Tibial nerve (tissue), 4 donors: Measurements from ENCODE around the gene CAB39. TPM values are rescaled to one million over a fixed set of nuclear protein-coding genes. Genes with fewer than 3 reads are reported as not detected.

Experiments
- DNase-seq, 2 donors: peaks; one replicate each; pipeline ENCODE4 v3.0.0-alpha.2; 2019; ENCODE audit warnings: low spot score in 2 of 2
- H3K27ac ChIP-seq, 4 donors: fragments of 200-600 bp; sonication (generic) in 3 of 4; one replicate each; pipeline ENCODE4 v1.5.1; 2017 to 2019; ENCODE audit warnings: mild to moderate bottlenecking in 1 of 4
- H3K27me3 ChIP-seq, 2 donors: fragments of 200-600 bp; sonication (generic) in 1 of 2; one replicate each; pipeline versions ENCODE4 v1.5.1 to v1.6.0; 2017 to 2019
- H3K36me3 ChIP-seq, 3 donors: fragments of 200-600 bp; sonication (generic); one replicate each; pipeline ENCODE4 v1.5.1; 2018 to 2019
- H3K4me1 ChIP-seq, 4 donors: fragments of 200-600 bp; sonication (generic) in 3 of 4; one replicate each; pipeline ENCODE4 v1.5.1; 2017 to 2019
- H3K4me3 ChIP-seq, 4 donors: fragments of 200-600 bp; sonication (generic) in 3 of 4; one replicate each; pipeline ENCODE4 v1.5.1; 2017 to 2019; ENCODE audit warnings: mild to moderate bottlenecking in 1 of 4, moderate library complexity in 1 of 4
- H3K9me3 ChIP-seq, 4 donors: fragments of 200-600 bp; sonication (generic) in 3 of 4; one replicate each; pipeline ENCODE4 v1.5.1; 2017 to 2019
- EP300 ChIP-seq, 2 donors: sonication (generic); formaldehyde crosslinking; IDR thresholded peaks; one replicate each; pipeline ENCODE4 v1.6.1; 2017; ENCODE audit warnings: antibody characterized with exemption in 2 of 2, mild to moderate bottlenecking in 1 of 2
- POLR2A ChIP-seq, 2 donors: fragments of 450-650 bp; IDR thresholded peaks; one replicate each; pipeline ENCODE4 v1.6.1; 2017; ENCODE audit warnings: antibody characterized with exemption in 2 of 2, mild to moderate bottlenecking in 2 of 2, moderate library complexity in 2 of 2
- WGBS, 2 donors: methylation state at CpG; one replicate each; pipeline ENCODE4 v1.1.5; 2018; 5-methylcytosine and 5-hydroxymethylcytosine counted together
- total RNA-seq, 4 donors: library from RNA; depleted of rRNA; stranded (reverse); fragments of >200 nt; gene quantifications; one replicate each; pipeline ENCODE4 v1.1.0, GENCODE V29; 2016
- TF ChIP-seq, protein P1 (sequence below), 5 experiments: fragments of 200-600 bp in 3 of 5; fragments of 450-650 bp in 2 of 5; sonication (generic) in 3 of 5; IDR thresholded peaks; one replicate each; pipeline ENCODE4 v1.5.1; 2016 to 2019; ENCODE audit warnings: antibody characterized with exemption in 5 of 5, mild to moderate bottlenecking in 3 of 5, moderate library complexity in 2 of 5

The CAB39 gene
- total RNA-seq, 4 donors from 2014 or later, result 60.0 to 82.2 (median 69.7) TPM

DNA sequence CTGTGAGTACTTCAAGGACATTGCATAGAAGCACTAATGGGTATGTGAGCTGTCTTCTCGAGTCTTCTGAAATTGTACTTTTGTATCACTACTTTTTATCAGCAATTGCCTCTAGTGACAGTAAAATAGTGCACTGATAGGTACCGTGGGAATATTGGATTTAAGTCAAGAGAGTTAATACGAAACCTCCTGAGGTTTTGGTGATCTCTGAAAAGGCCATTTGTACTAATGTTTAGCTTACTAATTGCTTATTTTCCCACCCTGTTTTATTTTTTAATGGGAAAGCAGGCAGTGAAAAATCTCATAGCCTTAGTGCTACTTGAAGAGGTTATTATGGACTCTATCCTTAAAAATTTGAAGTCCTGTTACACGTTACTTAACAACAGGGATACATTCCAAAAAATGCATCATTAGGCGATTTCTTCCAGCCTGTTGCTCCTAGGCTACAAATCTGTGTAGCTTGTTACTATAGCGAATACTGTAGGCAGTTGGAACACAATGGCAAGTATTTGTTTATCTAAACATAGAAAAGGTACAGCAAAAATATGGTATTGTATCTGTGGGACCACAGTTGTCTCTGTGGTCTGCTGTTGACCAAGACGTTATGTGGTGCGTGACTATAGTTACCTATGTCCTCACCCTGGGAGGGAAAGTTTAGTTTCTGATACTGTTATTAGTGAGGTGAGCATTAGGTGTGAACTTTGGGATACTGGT is 65.9 kb downstream of the CAB39 start:
- 86 to 87% methylated on average over 8 of the region's 8 CpGs for WGBS, 2 donors
- no peaks in the 10 kb centered on the region for H3K27me3 ChIP-seq
- peaks cover 0 to 9% (median 0%) of the 10 kb centered on the region in 3 donors for H3K36me3 ChIP-seq
- DNase-seq, result no peak
- peaks cover 0 to 34% (median 3%) of the 10 kb centered on the region in 4 donors for H3K4me1 ChIP-seq
- H3K9me3 ChIP-seq, result no peaks in the 10 kb centered on the region
- H3K4me3 ChIP-seq, result no peak overlapping the region
- TF ChIP-seq POLR2A (IDR thresholded peaks at IDR 0.05) (no peak), EP300 (IDR thresholded peaks at IDR 0.05) (no peak)
- TF ChIP-seq, protein P1, sequence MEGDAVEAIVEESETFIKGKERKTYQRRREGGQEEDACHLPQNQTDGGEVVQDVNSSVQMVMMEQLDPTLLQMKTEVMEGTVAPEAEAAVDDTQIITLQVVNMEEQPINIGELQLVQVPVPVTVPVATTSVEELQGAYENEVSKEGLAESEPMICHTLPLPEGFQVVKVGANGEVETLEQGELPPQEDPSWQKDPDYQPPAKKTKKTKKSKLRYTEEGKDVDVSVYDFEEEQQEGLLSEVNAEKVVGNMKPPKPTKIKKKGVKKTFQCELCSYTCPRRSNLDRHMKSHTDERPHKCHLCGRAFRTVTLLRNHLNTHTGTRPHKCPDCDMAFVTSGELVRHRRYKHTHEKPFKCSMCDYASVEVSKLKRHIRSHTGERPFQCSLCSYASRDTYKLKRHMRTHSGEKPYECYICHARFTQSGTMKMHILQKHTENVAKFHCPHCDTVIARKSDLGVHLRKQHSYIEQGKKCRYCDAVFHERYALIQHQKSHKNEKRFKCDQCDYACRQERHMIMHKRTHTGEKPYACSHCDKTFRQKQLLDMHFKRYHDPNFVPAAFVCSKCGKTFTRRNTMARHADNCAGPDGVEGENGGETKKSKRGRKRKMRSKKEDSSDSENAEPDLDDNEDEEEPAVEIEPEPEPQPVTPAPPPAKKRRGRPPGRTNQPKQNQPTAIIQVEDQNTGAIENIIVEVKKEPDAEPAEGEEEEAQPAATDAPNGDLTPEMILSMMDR (IDR thresholded peaks at IDR 0.05), result no peak
- H3K27ac ChIP-seq, result no peak overlapping the region

DNA sequence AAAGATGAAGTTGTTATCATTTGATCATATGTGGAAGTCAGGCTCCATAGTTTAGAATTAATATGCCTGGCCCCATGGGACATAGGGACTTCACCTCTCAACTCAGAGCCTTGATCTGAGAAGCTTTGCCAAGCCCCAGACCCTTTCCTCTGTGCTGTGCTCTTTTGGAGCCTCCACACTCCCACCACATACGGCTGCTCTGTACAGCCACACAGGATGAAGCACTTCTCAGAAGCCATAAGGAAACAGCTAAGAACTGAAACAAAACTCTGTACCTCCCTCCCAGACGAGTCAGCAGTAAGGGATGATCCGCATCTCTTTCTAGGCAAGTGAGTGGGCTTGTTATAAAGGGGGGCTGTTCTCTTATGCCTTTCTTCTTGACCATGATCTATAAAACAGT is 66.5 kb downstream of the CAB39 start:
- Histone ChIP-seq H3K36me3 (peaks cover 0 to 12% (median 0%) of the 10 kb centered on the region in 3 donors), H3K4me1 (peaks cover 0 to 28% (median 3%) of the 10 kb centered on the region in 4 donors), H3K27me3 (no peaks in the 10 kb centered on the region), H3K9me3 (no peaks in the 10 kb centered on the region), H3K27ac (no peak overlapping the region), H3K4me3 (no peak overlapping the region)
- no peak for DNase-seq
- 56 to 58% methylated on average over 3 of the region's 3 CpGs for WGBS, 2 donors
- TF ChIP-seq POLR2A (IDR thresholded peaks at IDR 0.05) (no peak), EP300 (IDR thresholded peaks at IDR 0.05) (no peak)
- TF ChIP-seq, protein P1 (IDR thresholded peaks at IDR 0.05), result no peak

DNA sequence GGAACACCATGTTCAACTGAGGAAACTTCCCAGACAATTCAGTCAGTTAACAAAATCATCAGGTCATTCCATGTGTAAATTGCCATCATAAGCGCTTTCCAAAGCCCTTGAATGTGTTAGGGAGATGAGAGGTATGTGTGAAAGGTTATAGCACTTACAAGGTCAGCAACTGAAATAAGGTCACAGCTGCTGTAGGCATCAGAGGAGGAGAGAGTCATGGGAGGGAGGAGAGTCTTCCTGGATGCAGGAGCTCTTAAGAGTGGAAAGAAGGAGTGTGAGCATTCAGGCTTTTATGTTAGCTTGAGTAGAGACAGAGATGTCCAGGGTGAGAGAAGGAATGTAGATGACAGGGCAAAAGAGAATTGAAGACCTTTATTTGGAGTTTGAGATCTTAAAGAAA is 67.0 kb downstream of the CAB39 start:
- Histone ChIP-seq H3K4me3 (no peak overlapping the region), H3K27ac (no peak overlapping the region), H3K4me1 (peaks cover 0 to 23% (median 3%) of the 10 kb centered on the region in 4 donors), H3K27me3 (no peaks in the 10 kb centered on the region), H3K36me3 (peaks cover 0 to 12% (median 0%) of the 10 kb centered on the region in 3 donors), H3K9me3 (no peaks in the 10 kb centered on the region)
- 72 to 86% methylated on average over 1 of the region's 1 CpG for WGBS, 2 donors
- no peak for DNase-seq
- TF ChIP-seq EP300 (IDR thresholded peaks at IDR 0.05) (no peak), POLR2A (IDR thresholded peaks at IDR 0.05) (no peak)
- TF ChIP-seq, protein P1 (IDR thresholded peaks at IDR 0.05), result no peak

DNA sequence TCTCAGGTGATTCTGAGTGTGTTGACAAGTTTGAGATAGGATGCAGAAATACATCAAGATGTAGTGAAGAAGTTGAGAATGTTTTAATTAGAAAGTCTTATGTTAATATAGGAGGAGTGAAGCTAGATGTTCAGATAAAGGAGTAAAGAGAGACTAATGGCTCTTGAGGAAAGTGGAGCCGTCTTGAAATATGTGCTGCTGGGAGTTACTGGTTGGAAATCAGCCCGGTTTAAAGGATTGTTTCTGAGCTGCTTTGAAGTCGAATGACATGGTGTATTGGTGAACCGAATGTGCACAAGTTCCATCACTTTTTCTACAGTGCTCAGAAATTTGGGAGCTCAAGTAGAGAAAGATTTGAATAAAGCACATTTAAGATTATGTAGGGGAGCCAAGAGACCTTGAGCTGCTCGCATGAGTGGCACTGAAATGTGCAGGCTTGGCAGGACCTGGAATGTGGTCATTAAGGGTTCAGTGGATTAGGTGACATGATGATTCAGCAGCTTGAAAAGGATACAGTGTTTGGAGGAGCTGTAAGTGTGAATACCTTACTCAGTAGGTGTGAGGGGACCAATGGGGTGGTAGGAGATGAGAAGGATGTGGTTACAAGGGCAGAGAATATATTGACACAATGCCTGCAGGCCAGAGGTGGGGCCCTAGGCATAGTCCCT is 68.6 kb downstream of the CAB39 start:
- Histone ChIP-seq H3K27ac (peak overlapping the region in 1 of 4 donors; percentile 34), H3K4me1 (peaks cover 0 to 18% (median 3%) of the 10 kb centered on the region in 4 donors)
- WGBS, 2 donors, result 71 to 73% methylated on average over 5 of the region's 5 CpGs

DNA sequence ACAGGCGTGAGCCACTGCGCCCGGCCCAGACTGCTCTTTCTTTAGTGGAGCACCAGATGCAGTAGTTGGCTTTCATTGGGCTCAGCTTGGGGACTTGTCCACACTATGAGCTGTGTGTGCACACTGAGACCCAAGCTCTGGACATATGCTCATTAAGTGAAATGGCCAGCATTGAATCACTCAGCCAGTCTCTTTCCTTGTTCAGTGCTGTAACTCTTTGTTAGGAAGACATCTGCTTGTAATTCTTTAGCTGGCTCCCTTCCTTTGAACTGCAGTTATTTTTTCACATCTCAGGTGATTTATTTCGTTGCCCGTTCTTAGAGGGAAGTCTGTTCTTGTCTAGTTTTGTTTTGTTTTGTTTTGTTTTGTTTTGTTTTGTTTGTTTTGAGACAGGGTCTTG is 70.5 kb downstream of the CAB39 start:
- DNase-seq, result no peak
- no peak for TF ChIP-seq EP300 (IDR thresholded peaks at IDR 0.05)
- TF ChIP-seq, protein P1 (IDR thresholded peaks at IDR 0.05), result no peak
- Histone ChIP-seq H3K4me3 (no peak overlapping the region), H3K4me1 (peaks cover 0 to 18% (median 3%) of the 10 kb centered on the region in 4 donors), H3K27me3 (no peaks in the 10 kb centered on the region), H3K27ac (no peak overlapping the region), H3K36me3 (peaks cover 0 to 41% (median 0%) of the 10 kb centered on the region in 3 donors), H3K9me3 (peaks cover 0 to 9% (median 0%) of the 10 kb centered on the region in 4 donors)
- 78 to 84% methylated on average over 5 of the region's 5 CpGs for WGBS, 2 donors

More for the DNA sequence above, 68.6 kb downstream of the CAB39 start:
- H3K9me3 ChIP-seq, result no peaks in the 10 kb centered on the region
- TF ChIP-seq POLR2A (IDR thresholded peaks at IDR 0.05), result no peak
- no peak for DNase-seq
- peaks cover 0 to 23% (median 0%) of the 10 kb centered on the region in 3 donors for H3K36me3 ChIP-seq
- no peaks in the 10 kb centered on the region for H3K27me3 ChIP-seq
- no peak overlapping the region for H3K4me3 ChIP-seq
